Suprapubic skin (tissue), 3 donors: ENCODE measurements around the gene ACAD9.

Source experiments
- CTCF ChIP-seq, 2 donors: fragments of 200-600 bp in 1 of 2; fragments of 450-650 bp in 1 of 2; sonication (generic) in 1 of 2; IDR thresholded peaks; one replicate each; pipeline ENCODE4 v1.5.1; 2016 to 2019; ENCODE audit warnings: antibody characterized with exemption in 2 of 2, mild to moderate bottlenecking in 1 of 2, moderate library complexity in 1 of 2
- POLR2A ChIP-seq, 2 donors: fragments of 450-650 bp; IDR thresholded peaks; one replicate each; pipeline ENCODE4 v1.6.1; 2017; ENCODE audit warnings: antibody characterized with exemption in 2 of 2, mild to moderate bottlenecking in 2 of 2, moderate library complexity in 2 of 2

- TF ChIP-seq CTCF (IDR thresholded peaks at IDR 0.05) (no peak), POLR2A (IDR thresholded peaks at IDR 0.05) (no peak)
Measured at GRCh38 chr3:128878556-128879124, 780 bp upstream of the ACAD9 start.
